GM19455 (cell line): ENCODE data around the gene ANAPC5.
"Not testable (repeated sequence)": the region's sequence is repeated elsewhere in the genome, so short reads cannot be mapped to it uniquely, and the experiment has no call there.

Source experiments
- ATAC-seq: cut with Tn5 transposase; IDR thresholded peaks from one replicate; pipeline ENCODE4 v1.9.1; 2021; ENCODE audit not compliant: unreplicated experiment

Gene ANAPC5

GRCh38 chr12:121285856-121286255 is 66.4 kb downstream of the ANAPC5 start:
- no peak for ATAC-seq

- ATAC-seq = no peak
Measured at GRCh38 chr12:121284551-121285390, 67.4 kb downstream of the ANAPC5 start.

- ATAC-seq = no peak
Measured at GRCh38 chr12:121283841-121284240, 68.4 kb downstream of the ANAPC5 start.

GRCh38 chr12:121283388-121283787 is 68.8 kb downstream of the ANAPC5 start:
- ATAC-seq = no peak

- not testable (repeated sequence) for ATAC-seq
Measured at GRCh38 chr12:121282910-121283309, 69.3 kb downstream of the ANAPC5 start.

- ATAC-seq = no peak
Measured at GRCh38 chr12:121282072-121282742, 70.0 kb downstream of the ANAPC5 start.

GRCh38 chr12:121281116-121281515 is 71.1 kb downstream of the ANAPC5 start:
- not testable (repeated sequence) for ATAC-seq

- not testable (repeated sequence) for ATAC-seq
Measured at GRCh38 chr12:121280531-121280930, 71.7 kb downstream of the ANAPC5 start.

GRCh38 chr12:121279507-121279915 is 72.7 kb downstream of the ANAPC5 start:
- ATAC-seq = no peak

GRCh38 chr12:121279071-121279375 is 73.2 kb downstream of the ANAPC5 start:
- no peak for ATAC-seq

GRCh38 chr12:121278169-121279070 is 73.8 kb downstream of the ANAPC5 start:
- no peak for ATAC-seq

- ATAC-seq = no peak
Measured at GRCh38 chr12:121277374-121277759, 74.8 kb downstream of the ANAPC5 start.

- ATAC-seq = no peak
Measured at GRCh38 chr12:121274036-121274763, 78.0 kb downstream of the ANAPC5 start.

- no peak for ATAC-seq
Measured at GRCh38 chr12:121273364-121273896, 78.8 kb downstream of the ANAPC5 start.

GRCh38 chr12:121267822-121268221 is 84.4 kb downstream of the ANAPC5 start:
- ATAC-seq = no peak

GRCh38 chr12:121264951-121265515 is 87.2 kb downstream of the ANAPC5 start:
- ATAC-seq = no peak

GRCh38 chr12:121264135-121264534 is 88.1 kb downstream of the ANAPC5 start:
- no peak for ATAC-seq

- no peak for ATAC-seq
Measured at GRCh38 chr12:121263206-121263935, 88.8 kb downstream of the ANAPC5 start.

GRCh38 chr12:121261398-121261797 is 90.8 kb downstream of the ANAPC5 start:
- ATAC-seq = no peak

GRCh38 chr12:121260091-121260490 is 92.1 kb downstream of the ANAPC5 start:
- no peak for ATAC-seq
